NCI-H146 (cell line): ENCODE results near the gene TTC7B.
A peak's percentile ranks its signal among the peaks of the same experiment; 100 is the strongest.

Source experiments
- DNase-seq: peaks from one replicate; lab custom pipeline; 2025; lab: John Stamatoyannopoulos, UW

The TTC7B gene

GRCh38 chr14:90777358-90777757 lies 38.9 kb downstream of the TTC7B start:
- no peak for DNase-seq

DNA sequence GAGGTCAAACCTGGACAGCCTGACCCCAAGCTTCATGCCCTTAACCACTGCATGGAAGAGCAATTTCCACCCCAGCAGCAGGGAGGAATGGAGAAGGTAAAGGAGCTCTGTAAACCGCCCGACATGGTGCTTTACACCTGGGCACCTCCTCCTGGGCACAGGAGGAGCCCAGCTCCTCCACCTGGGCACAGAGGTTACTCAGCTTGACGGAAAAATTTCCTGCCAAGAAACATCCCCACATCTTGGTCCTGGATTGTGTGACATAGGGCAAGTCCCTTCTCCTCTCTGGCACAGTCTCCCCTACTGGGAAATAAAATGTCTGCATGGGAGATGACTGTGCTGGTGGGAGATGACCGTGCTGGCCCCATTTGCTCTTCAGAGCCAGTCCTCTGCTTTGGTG lies 40.8 kb downstream of the TTC7B start:
- DNase-seq, result no peak

DNA sequence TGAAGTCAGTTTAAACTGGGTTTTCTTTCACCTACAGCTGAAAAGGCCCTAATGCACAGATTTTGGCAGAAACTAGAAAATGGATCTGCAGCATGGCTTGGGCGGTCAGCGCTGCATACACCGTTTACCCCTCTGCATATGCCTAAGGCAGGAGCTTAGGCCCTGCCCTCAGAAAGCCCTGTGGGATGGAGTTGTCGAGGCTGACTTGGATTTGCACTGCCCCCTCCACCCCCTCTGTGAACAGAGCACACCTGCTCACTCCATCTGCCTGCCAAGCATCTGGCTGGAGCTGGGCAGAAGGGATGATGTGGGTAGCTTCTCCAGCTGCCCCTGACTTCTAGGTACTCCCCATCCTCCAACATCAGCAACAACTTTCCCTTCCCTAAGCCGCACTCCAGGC lies 41.9 kb downstream of the TTC7B start:
- DNase-seq, result no peak

GRCh38 chr14:90773705-90774104 lies 42.5 kb downstream of the TTC7B start:
- no peak for DNase-seq

- DNase-seq, result no peak
Observed at GRCh38 chr14:90773196-90773486, 43.1 kb downstream of the TTC7B start.

DNA sequence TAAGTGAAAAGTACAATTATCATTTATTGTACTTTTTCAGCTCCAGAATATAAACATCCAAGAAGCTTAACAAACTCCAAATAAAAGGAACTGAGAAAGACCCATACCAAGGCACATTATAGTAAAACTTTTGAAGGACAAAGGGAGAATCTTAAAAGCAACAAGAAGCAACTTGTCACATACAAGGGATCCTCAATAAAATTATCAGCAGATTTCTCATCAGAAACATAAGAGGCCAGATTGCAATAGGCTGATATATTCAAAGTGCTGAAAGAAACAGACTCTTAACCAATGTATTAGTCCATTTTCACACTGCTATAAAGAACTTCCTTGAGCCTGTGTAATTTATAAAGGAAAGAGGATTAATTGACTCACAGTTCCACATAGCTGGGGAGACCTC lies 48.3 kb downstream of the TTC7B start:
- no peak for DNase-seq

DNA sequence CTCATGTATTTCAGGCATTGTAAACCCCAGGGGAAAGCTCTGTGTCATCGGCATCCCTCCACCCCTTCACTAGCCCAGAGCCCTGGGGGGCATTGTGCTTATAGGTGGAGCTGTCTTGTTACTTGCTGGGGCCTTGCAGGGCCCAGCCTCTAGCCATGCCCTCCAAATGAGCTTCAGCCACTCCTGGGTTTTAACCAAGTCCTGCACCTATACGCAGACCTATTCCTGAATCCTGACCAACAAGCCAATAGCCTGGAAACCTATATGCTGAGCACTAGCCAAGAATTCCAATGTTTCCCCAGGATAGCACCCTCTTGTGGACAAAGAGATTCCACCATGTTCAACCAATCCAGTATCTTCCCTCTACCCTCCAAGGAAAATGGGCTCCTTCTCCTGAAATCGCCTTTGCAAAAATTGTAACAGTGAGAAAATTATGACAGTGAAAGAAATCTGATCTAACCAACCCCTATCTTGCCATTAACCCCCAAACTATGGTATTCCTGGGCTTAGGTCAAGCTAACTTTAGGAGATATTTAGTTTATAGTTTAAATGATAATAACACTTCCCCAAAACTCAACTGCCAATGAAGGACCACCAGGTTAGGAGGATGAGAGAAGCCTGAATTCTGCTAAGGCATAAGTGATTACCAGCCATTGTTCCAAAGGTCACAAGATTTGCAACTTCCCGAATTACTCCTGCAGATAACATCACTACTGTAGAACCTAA lies 55.5 kb downstream of the TTC7B start:
- peak; percentile 50 for DNase-seq

DNA sequence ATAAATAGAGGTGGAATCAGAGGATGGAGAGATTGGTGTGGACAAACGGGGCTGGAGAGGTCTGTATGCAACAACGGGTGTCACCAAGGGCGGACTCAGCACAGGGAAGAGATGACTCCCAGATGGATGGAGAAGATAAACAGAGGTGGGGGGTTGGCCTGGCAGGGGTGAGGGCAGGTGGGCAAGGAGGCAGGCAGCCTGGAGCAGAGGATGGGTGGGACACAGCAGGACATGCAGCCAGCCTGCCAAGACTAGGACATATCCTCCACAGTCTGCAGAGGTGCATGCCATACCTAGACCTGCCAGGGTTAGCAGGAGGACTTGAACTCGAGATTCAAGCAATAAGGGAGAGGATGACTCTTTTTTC lies 56.2 kb downstream of the TTC7B start:
- no peak for DNase-seq

- DNase-seq, result no peak
Observed at GRCh38 chr14:90759370-90760077, 56.7 kb downstream of the TTC7B start.

DNA sequence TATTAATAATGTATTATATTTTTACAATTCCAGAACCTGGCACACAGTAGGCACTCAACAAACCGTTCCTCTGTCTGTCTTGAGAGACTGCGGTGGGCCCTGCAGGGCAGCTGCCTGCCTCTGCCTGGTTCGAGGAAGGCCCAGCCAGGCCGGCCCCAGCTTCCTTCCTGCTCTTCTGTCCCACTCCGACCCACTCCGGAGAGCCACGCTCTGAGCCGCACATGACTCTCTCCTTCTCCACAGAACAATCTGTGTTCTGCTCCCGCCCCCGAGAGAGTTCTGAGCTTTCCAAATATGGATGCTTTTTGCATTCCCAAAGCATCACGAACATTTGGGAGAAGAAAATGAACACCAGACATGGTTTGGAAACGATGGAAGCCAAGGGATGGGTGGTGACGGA lies 57.3 kb downstream of the TTC7B start:
- no peak for DNase-seq

GRCh38 chr14:90758028-90758889 lies 58.0 kb downstream of the TTC7B start:
- peak; percentile 95 for DNase-seq

- DNase-seq, result peak; percentile 64
Observed at GRCh38 chr14:90757452-90757851, 58.8 kb downstream of the TTC7B start.

DNA sequence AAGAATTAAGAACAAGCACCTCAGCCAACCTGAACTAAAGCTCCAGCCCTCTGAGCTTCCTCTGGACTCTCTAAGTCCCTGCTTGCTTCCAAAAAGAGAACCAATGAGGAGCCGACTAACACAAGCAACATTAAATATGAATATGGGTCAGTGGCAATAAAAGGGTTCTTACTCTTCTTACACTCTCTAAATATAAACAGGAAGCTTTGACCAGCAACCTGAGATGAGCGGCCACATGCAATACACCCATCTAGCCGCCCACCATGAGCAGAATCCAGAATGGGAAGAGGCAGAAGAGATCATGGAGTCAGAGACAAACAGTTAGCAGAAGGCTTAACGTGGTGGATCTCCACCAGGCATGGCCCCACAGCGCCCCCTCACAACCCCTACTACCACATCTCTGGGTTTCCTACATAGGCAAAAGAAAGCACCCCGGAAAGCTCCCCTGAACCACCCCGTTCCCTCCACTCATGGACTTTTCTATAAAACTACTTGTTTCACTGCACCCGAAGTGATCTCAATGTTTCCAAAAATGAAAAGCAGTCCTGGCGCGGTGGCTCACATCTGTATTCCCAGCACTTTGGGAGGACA lies 59.4 kb downstream of the TTC7B start:
- peak; percentile 39 for DNase-seq

DNA sequence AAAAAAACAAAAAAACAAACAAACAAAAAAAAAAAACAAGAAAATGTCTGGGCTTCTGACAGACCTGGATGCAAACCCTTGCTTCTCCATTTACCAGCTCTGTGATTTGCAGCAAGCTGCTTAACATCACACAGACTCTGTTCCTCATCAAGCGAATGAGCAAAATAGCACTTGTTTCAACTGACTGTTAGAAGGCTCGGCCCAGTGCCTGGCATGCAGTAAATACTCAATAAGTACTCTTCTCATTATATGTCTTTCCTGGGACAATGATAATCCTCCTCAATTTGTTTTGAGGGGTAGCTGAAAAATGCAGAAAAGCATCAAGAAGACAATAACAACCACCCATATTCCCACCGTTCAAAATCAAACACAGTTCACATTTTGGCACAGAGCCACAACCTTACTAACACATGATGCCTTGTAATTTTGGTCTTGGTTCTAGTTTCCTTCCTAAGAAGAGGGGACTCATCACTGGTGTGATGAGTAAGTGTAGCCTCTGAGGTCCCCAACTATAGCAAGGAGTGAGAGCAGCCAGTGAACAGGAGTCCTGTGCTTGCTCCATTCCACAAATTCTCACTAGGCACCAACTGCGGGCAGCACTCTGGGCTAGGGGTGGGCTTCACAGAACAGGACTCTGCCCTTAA lies 60.4 kb downstream of the TTC7B start:
- DNase-seq, result no peak

- DNase-seq, result no peak
Observed at GRCh38 chr14:90753456-90754005, 62.7 kb downstream of the TTC7B start.

DNA sequence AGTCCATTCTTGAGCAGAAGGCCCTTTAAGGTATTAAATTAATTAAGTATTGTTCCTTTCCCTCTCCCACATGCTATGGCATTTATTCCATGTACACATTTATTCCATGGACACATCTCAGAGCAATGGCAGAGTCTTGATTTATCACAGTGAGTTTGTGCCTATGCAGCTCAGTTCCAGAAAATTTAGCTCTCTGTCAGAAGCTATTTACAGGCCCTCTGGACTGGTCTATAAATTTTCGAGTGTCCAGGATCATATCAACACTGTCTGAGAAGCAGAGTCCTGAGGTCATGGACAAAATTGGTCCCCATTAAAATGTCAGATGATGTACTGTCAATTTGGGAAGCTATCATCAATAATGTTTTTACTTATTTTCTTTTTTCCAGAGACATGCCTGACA lies 65.5 kb downstream of the TTC7B start:
- no peak for DNase-seq

DNA sequence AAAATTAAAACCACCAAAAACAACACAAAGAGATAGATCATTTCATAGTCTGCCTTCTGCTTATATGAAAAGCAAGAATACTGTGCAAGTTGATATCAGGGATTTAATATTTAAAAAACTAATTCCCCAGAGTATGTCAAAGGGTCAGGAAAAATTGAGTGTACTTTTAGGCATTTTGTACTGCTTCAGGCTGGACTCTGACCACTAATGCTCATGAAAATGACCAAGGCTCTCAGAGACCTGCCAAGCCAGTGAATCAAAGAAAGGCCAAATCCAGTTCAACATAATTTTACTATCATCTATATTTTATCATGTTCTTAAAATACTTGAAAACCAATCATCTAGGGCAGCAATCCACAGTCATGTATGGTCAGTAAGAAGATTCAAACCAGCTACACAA lies 66.0 kb downstream of the TTC7B start:
- no peak for DNase-seq

DNA sequence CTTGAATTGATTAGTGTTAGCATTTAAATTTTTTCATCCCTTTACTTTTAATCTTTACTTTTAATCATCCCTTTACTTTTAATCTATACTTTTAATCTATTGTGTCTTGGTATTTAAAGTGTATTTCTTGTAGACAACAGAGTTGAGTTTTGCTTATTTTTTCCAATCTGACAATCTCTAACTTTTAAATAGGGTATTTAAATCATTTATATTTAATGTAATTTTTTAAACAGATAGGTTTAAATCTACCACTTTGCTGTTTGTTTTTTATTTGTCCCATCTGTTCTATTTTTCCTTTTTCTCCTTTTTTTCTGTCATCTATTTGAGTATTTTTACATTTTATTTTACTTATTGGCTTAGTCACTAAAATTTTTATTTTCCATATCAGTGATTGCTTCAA lies 68.3 kb downstream of the TTC7B start:
- no peak for DNase-seq

- DNase-seq, result no peak
Observed at GRCh38 chr14:90743826-90744225, 72.4 kb downstream of the TTC7B start.

DNA sequence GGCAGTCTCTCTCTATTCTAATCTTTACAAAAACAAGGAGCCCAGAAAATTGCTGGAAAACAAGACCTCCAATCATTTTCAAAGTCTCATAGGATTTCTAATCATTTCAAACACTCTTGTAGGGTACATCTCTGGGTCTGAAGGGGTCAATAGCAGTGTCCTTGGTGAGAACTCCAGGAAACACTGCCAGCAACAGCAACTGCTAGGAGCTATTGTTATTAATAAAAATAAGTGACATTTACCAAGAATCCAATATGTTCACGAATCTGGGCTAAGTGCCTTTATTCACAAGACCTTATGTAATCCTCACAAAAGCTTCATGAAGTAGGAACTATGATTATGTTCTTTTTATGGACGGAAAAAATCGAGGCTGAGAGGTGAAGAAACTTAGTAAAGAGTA lies 72.8 kb downstream of the TTC7B start:
- no peak for DNase-seq

DNA sequence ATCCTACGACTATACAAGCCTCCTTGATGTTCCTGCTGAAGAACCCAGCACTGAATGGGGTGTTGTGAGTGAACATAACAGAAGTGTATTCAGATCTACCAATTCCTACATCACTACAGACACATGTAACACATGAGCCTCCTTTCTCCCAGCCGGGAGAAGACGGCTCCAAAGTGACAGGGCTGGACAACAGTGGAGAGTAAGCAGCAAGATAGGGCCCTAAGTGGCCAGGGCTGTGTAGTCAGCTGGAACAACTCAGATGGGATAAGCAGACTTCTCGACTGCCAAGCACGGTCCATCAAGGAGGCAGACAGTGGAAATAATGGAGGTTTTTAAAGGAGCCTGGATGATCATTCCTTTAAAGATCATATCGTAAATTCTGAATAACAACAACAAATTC lies 73.5 kb downstream of the TTC7B start:
- no peak for DNase-seq

DNA sequence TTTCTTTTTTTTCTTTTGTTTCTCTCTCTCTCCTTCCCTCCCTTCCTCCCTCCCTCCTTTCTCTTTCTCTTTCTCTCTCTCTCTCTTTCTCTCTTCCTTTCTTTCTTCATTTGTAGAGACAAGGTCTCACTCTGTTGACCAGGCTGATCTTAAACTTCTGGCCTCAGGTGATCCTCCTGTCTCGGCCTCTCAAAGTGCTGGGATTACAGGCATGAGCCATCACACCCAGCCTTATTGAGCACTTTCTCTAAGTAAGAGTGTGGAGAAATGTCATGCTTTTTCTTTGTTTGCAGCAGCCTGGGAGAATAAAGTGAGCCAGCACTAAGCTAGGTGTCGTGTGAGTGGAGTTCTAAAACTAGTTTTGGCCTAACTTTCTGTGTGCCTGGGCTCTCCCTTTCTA lies 74.0 kb downstream of the TTC7B start:
- no peak for DNase-seq
